Aortic smooth muscle cell (primary cell): ENCODE measurements around the gene VN1R4. TPM values are rescaled to one million over a fixed set of nuclear protein-coding genes. Genes with fewer than 3 reads are reported as not detected.

Source experiments
- total RNA-seq: library from RNA; depleted of rRNA; stranded (reverse); fragments of >200 nt; gene quantifications from 2 replicates; pipeline ENCODE4 v1.2.3, GENCODE V29; 2014

Gene VN1R4
- not detected in 2 replicates for total RNA-seq

GRCh38 chr19:53267623-53268022 lies at the start of gene VN1R4:
Gene VN1R4, minus strand, starts transcription at chr19:53267723. Its CDS starts 58 bp downstream, at chr19:53267665.

GRCh38 chr19:53257715-53258342 lies 9.7 kb downstream of the VN1R4 start, which contains the start of gene VN1R2:
Gene VN1R2, plus strand, starts transcription at chr19:53258292. Its CDS starts 84 bp downstream, at chr19:53258376.

GRCh38 chr19:53254411-53255341 lies 12.8 kb downstream of the VN1R4 start, which contains the start of gene ZNF677:
Gene ZNF677, minus strand, starts transcription at chr19:53254873. Its CDS starts 3,323 bp downstream, at chr19:53251550.

Other genes starting within 250 kb of the VN1R4 start
- not detected in 2 replicates for gene ERVV-2, start 223.0 kb downstream of the VN1R4 start, total RNA-seq
- gene ZNF160, start 164.3 kb downstream of the VN1R4 start, total RNA-seq = 21.3 and 23.1 TPM in 2 replicates
- gene ZNF415, start 134.8 kb downstream of the VN1R4 start, total RNA-seq = 12.7 and 12.9 TPM in 2 replicates
- gene ZNF347, start 108.7 kb downstream of the VN1R4 start, total RNA-seq = 8.0 and 8.5 TPM in 2 replicates
- gene ZNF665, start 74.4 kb downstream of the VN1R4 start, total RNA-seq = 2.2 and 4.1 TPM in 2 replicates
- gene ZNF677, start 12.8 kb downstream of the VN1R4 start, total RNA-seq = 15.0 and 15.7 TPM in 2 replicates
- gene VN1R2, start 9.4 kb downstream of the VN1R4 start, total RNA-seq = not detected in 2 replicates
- 6.3 and 7.9 TPM in 2 replicates for gene ZNF845, start 66.0 kb upstream of the VN1R4 start, total RNA-seq
- 6.3 and 6.6 TPM in 2 replicates for gene ZNF525, start 98.0 kb upstream of the VN1R4 start, total RNA-seq
- 9.8 and 11.1 TPM in 2 replicates for gene ZNF765, start 127.4 kb upstream of the VN1R4 start, total RNA-seq
- gene ZNF761, start 164.3 kb upstream of the VN1R4 start, total RNA-seq = 9.8 and 11.0 TPM in 2 replicates
- gene ZNF813, start 200.0 kb upstream of the VN1R4 start, total RNA-seq = 2.7 and 3.7 TPM in 2 replicates